DMS153 (cell line): ENCODE data around the gene EP400.

Experiments used
- DNase-seq: peaks from one replicate; lab custom pipeline; 2025; lab: John Stamatoyannopoulos, UW

The EP400 gene

DNA sequence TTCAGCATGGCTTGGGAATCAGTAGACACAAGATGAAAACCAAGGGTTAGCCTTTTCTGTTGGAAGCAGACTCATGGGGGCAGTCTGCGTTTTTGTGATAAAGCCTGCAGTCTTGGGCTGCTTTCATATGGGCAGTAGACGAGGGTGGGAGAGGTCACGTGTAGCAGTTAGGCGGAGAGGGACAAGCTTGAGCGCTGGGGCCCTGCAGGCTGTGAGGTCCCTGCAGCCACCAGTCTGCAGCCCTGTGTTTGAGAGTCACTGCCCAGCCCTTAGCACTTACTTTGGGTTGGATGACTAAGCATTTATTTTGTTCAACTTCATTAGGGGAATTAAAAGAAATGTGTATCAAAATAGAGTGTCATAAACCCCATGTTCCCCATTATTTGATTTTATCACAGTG lies 37.2 kb downstream of the EP400 start:
- no peak for DNase-seq

DNA sequence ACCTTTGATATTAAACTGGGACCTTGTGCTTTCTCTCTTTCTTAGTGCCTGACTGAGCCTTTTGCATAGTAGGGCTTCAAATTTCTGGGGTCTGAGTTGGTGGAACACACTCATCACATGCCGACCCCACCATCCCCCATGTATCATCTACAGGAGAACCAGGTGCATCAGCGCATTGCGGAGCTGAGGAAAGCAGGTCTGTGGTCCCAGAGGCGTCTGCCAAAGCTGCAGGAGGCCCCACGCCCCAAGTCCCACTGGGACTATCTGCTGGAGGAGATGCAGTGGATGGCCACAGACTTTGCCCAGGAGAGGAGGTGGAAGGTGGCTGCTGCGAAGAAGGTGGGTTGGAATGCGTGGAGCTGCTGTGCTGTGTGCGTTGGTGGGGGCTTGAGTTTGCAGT lies 37.8 kb downstream of the EP400 start:
- no peak for DNase-seq

DNA sequence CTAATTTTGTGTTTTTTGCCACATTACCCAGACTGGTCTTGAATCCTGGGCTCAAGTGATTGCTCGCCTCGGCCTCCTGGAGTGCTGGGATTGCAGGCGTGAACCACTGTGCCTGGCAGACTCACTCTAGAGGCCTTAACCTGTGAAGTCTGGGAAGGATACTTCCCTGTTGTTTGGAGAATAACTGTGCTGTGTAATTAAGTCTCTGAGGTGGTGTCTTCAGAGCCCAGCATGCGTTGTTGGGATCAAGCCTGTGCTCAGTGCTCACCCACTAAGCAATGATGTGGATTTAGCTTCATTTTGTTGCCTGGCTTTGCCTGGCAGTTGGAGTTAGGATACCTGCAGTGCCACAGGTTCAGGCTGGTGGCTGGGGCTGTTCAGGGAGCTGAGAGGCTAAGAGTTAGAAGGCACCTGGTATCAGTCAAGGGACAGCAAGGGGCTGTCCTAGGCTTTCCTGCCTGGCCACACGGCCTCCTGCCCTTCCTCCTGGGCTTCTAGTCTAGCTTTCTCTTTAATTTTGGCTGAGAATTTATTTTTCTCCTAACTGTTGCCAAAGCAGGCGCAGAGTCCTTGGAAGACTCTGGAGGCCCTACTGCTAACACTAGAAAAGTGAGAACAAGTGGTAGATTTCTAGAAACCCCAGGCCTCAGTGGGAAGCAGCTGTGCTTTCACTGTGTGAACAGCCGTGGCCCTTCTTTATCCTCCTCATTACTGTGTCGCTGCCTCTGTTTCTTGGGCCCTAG lies 38.5 kb downstream of the EP400 start:
- no peak for DNase-seq

DNA sequence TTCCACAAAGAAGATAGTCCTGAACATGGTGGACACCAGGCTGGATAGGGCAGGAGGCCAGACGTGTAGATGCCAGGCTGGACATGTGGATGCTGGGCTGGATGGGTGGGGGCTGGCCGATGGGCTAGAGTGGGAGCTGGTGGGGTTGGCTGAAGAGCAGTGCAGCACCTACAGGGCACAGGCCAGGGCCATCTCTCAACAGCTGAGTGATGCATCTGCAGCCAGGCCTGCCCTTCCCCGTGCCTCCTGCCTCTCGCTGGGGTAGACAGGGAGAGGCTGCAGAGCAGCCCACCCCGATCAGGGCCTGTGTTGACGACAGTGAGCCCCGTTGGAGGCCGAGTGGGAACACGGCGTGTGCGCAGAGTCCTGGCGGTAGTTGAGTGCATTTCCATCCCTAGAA lies 39.3 kb downstream of the EP400 start:
- no peak for DNase-seq

DNA sequence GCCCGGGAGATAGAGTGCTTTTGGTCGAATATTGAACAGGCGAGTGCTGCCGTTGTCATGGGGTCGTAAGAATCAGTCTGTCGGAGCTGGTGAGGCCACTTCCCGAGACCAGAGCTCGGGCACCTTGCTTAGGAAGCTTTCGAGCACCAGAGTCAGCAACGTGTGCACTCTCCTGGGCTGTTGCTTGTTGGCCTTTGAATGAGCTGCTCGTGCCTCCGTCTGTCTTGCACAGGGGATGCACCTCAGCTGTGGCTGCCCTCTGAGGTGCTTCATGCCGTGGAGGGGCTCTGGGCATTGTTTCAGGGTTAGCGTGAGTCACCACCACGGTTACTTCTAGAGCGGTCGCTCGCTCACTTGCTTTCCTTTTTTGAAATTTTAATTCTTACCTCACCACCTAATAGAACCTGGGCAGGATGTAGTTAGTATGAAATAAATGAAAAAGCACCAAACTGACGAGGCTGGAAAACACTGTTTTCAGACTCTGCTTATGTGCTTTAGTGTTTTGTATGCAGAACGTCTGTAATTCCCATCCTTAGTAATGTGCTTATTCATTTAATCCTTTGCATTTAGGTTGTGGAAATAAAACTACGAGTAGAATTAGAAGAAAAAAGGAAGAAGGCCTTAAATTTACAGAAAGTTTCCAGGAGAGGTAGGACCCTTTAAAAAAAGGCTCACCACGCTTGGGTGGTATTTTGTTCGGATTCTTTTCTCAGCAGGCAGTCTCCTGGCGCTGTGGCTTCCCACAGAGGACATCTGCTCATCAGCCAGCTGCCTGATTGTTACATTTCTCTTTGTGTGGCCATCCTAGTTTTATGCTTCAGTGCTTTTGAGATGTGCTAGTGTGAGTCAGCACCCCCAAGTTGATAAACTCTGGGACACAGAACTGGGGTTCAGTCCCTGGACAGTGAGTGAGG lies 40.6 kb downstream of the EP400 start:
- no peak for DNase-seq

DNA sequence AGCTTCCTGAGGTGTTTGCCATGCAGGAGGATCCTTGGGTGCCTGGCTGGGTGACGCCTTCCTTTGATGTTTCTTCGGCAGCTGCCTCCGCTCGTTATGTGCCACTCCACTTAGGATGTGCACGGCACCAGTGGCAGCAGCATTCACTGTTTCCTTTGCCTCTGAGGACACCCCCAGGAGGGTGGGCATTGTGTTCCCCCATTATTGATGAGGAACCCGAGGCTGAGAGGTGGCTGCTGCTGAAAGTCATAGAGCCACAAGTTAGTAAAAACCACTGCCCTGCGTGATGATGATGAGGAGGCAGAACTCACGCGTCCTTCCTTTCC lies 41.2 kb downstream of the EP400 start:
- no peak for DNase-seq

DNA sequence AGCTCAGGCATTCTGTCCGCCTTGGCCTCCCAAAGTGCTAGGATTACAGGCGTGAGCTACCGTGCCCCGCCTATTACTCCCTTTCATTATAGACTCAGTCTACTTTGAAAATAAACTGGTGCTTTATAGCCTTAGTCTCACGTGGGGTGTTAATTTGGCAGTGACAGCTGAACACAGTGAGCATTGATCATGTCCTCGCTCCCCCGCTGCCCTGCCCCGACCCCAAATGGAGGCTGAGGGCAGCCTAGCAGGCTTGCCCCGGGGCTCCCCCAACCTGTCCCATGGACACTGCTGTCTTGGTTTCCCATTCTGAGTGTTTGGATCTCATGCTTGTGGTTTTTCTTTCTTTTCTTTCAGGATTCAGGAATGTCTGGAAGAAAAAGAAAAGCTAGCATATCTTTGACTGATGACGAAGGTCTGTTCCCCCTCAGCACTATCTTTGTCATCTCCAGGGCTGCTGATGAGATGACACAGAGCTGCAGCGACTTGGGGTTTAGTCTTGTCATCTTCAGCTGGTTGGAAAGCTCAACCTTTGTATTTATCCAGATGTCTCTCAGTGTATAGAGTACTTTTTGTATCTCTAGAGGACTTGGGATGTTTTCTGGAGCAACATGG lies 42.2 kb downstream of the EP400 start:
- no peak for DNase-seq

DNA sequence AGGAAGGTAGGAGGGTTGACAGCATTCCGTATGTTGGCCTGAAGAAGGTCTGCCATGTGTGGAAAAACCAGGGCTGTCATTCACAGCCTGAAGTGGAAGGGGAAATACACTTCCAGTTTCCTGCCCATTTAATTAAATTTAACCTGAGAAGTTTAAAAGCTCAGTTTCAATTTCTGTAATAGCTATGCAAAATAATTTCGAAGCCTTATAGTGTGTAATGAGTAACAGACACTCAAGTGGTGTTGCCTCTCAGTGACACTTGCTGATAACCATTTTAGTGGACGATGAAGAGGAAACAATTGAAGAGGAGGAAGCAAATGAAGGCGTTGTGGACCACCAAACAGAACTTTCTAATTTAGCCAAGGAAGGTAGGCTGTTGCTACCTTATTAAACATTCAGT lies 44.8 kb downstream of the EP400 start:
- no peak for DNase-seq

DNA sequence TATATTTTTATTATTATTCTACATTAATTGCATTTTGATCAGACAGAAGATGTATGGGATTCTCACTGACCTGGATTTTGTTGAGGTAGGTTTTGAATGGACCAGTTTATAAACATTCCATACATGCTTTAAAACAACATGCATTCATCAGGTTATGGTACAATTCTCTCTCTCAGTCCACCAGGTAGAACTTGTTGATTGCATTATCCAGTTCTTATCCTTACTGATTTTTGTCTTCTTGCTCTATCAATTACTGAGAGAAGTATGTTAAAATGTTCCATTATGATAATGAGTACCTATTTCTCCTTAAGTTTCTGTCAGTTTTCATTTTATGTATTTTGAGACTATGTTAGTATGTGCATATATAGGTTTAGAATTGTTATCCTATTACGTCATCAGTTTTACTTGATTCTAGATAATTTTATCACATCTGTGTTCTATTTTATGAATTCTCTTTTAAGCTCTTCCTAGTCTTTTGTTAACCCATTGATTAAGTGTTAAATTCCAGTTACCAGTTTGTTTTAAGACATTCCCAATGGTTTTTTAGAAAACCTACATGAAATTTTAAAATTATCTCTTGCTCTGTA lies 50.6 kb downstream of the EP400 start:
- DNase-seq: no peak

DNA sequence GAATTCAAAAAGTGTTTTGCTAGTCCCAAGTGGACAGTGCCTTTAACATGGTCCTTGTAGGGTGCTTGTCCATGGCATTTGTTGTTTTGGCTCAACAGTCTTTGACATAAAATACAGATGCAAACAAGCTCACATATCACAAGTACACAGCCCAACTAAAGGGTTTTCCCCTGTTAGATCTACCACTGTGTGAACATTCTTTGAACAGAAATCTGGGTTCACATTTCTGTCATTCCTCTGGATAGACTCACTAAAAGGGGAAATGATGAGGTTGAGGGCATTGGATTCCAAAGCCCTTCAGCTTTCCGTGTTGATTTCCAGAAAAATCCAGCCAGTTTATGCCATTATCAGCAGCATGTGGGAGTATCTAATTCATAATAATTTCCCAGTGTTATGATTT lies 54.1 kb downstream of the EP400 start:
- no peak for DNase-seq

DNA sequence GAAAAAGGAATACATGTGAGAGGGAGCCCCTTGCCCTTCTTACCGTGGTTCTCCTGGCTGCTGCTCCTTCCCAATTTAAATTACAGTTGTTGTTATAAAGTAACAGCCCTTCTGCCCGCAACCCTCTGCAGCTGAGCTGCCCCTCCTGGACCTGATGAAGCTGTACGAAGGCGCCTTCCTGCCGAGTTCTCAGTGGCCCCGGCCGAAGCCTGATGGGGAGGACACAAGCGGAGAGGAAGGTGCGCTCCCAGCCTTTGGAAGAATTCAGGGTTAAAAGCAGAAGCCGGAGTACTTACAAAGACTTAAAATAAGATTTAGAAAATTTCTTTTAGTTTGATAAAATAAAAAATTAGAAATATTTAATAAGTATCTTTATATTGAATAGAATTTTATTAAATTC lies 55.2 kb downstream of the EP400 start:
- DNase-seq: no peak

DNA sequence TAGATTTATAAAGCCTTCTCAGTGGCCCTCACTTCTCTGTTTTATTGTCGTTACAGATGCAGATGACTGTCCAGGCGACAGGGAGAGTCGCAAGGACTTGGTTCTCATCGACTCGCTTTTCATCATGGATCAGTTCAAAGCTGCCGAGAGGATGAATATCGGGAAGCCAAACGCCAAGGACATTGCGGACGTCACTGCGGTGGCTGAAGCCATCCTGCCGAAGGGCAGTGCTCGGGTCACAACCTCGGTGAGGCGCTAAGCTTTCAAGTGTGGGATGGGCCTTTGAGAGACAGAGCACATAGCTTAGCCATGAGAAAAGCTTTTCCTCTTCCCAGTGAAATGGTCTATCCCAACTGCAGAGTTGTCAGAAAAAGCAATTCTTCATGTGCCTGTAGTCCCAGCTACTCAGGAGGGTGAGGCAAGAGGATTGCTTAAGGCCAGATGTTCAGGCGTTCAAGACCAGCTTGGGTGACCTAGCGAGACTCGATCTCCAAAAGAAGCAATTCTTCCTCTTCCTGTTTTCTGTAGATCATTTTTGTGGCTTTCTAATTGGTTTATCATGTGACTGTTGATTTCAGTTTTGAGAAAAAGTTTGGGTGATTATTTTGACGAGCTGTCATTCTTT lies 56.4 kb downstream of the EP400 start:
- DNase-seq: no peak

DNA sequence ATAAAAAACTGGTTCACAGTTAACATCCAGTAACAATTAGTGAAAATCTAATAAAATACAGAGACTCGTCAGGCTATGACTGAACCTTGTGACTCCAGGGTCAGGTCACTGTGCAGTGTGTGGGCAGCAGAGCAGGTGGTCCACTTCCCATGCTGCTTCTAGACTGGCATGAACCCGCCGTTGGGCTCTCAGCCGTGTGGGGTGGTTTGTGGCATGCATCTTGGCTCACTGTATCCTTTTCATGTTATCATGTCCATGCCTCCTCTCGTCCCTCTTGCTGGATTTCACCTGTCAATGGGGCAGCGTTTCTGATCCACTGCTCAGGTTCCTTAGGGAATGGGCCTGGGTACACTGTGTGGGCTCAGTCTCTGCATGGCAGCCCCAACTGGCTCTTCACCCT lies 57.3 kb downstream of the EP400 start:
- DNase-seq: no peak

DNA sequence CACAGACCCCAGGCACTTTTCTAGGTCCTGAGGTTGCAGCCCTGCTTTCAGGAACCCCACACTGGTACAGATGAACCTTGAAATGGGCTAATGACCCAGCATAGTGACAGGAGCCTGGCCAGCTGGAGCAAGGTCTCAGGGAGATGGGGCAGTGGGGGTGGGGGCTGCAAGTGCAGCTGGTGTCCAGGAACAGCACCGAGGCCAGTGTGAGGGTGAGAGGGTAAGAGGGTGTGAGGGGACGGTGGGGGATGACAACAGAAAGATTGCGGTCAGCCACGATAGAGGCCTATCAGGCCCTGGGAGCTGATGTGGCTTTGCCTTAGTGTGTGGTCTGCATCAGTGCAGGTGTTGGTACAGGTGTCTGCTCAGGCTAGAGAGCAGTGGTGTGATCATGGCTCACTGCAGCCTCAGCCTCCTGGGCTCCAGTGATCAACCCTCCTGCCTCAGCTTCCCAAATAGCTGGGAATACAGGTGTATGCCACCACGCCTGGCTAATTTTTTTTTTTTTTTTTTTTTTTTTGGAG lies 59.7 kb downstream of the EP400 start:
- DNase-seq: no peak

DNA sequence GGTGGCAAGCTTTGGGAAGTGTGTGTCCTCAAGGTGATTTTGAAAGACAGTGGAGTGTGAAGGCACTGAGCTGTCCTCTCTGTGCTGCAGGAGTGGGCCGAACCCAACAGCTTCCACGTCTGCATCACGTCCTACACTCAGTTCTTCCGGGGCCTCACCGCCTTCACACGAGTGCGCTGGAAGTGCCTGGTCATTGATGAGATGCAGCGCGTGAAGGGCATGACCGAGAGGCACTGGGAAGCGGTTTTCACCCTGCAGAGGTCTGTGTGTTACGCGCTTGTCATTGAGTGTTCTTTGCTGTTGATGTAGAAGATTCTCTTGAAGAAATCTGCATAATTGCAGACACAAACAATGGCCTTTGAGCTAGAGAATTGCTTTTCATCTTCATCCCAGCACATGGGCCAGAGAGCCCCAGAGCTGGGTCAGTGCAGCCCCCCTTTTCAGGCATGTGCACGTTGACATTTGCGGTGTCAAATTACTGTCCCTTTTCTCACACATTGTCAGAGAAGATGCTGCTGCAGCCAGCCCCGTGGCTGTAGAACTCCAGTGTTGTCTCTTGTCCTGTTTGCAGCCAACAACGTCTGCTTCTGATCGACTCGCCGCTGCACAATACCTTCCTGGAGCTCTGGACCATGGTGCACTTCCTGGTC lies 63.3 kb downstream of the EP400 start:
- DNase-seq: no peak

DNA sequence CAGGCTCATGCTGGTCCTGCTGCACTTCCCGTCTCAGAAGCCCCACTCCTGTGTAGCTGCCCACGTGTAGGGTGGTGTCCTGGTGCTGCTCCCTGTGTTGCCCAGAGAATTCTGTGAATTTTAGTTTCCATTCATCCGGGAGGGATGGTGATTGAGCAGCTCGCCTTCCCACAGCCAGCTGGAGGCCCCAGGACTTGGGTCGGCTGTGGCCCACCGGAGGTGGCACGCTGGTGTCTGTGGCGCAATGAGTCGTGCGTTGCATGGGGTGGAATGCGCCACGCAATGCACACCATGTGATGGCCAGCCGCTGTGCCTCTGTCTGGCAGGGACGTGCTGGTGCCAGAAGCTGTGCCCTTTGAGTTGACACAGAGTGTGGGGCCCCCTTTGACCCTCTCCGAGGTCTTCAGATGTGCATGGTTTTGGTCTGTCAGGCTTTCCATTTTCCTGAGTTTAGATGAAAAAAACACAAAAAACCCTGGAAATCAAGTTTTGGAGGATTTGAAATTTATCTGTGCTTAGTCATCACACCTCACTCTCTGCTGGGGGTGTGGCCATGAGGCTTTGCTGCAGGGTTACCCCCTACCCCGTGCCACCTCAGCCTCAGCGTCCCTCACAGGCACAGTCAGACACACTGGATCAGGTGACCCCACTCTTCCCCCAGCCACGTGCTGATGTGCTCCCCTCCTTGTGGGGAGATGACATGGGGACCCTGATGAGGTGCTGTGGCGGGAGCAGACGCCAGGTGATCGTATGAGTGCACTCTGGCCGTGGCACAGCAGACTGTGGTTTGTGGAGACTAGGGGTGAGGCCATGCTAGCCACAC lies 64.6 kb downstream of the EP400 start:
- DNase-seq: no peak

DNA sequence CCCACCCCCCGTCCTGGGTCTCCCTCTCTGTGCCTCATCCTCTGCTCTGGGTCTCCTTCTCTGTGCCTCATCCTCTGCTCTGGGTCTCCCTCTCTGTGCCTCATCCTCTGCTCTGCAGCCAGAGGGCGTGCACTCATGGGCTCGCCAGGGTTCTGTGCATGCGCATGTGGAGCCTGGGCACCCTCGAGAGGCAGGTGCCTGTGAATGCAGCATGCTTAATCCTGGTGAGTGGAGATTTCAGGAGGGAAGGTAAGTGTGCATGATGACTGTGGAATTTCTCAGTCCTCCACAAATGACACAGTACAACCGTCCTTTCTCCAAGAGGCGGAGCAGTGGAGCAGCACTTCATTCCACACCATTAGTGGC lies 65.2 kb downstream of the EP400 start:
- DNase-seq: no peak

DNA sequence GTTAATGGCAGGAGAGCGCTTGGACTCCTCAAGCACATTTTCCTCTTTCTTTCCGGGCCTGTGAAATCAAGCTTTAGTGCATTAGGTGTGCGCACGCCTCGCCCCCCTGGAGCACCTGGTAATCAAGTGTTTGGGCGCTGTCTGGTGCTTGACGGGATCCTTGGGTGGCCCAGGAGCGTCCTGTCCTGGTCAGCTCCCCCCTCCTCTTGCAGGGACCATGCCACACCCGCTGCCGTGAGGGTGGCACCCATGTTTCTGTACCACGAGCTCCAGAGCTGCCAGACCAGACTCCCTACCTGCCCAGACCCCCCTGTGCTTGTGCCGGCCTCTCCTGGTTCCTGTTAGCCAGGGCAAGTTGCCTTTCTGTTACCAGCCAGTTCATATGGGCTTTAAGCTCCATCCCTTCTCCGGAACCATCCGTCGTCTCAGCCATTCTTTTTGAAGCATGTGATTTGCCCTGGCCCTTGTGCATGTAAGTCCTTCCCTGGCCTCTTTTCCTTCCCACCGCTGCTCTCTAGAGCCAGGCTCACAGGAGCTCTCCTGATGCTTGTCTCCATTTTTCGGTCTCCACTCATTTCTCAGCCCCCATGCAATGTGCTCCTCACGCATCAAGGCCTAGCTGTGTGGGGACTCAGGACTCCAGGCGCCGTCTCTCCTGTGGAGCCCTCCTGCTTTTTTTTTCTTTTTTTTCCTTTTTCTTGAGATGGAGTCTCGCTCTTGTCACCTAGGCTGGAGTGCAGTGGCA lies 66.1 kb downstream of the EP400 start:
- no peak for DNase-seq

DNA sequence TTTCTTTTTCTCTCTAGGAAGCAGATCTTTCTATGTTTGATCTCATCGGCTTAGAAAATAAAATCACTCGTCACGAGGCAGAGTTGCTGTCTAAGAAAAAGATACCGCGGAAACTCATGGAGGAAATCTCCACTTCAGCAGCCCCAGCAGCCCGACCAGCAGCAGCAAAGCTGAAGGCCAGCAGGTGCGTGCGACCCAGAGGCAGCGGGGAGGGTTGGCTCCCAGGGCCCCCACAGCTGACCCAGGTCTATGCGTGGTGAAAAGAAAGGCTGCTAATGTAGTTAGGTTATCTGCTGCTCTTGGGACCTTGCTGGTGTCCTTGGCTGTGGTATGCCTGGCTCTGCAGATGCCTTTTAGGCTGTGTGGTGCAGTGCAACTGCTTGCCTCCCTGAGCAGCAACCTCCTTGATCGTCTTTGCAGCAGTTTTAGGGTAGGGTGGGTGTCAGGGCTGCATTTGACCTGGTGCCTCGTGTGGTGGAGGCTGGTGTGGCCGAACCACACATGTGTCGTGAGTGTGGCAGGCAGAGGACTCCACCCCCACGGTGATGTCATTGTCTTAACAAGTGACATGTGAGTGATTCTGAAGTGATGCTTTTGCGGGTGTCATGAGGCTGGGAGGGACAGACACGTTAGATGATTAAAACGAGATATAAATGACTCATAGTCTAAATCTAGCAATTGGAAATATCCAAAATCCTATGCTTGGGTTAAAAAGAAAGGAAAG lies 68.6 kb downstream of the EP400 start:
- no peak for DNase-seq
